ENCODE data around the gene YY2.
"Not testable (repeated sequence)": the region's sequence is repeated elsewhere in the genome, so short reads cannot be mapped to it uniquely, and the experiment has no call there.

Gene YY2

DNA sequence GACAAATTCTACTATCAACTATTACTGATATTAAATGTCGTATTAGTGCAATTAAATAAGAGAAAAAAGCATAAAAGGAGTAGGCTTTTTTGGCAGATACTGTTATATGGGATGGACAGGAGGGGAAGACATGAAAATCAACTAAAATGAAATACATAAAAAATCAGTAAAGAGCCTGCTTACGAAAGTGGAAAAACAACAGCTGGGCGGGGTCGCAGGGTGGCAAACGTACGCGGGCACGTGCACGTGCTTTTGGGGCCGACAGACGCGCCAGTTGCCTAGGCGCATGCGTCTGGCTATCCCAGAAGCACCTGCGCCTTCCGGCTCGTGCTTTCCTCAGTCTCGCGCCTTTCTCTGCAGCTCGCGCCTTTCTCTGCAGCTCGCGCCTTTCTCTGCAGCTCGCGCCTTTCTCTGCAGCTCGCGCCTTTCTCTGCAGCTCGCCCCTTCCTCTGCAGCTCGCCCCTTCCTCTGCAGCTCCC is at the start of gene YY2:
Gene YY2, plus strand, starts transcription at position 51 of the 479 bp plus-strand sequence. CDS start 498 bp downstream, outside the sequence.
- no peak for DNase-seq

DNA sequence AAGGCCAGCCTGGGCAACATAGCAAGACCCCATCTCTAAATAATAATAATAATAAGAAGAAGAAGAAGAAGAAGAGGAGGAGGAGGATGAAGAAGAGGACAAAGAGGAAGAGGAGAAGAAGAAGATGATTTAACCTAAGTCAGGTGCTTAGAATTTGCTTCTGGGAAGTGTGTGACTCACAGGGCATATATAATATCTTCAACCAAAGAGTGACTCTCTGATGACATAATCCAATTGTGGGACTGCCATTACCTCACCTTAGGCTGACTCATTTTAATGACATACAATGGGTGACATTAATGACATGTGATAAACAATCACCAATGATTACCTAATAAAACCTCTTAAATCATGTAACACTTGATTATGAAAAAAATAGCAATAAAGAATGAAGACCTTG is 49.1 kb upstream of the YY2 start:
- DNase-seq, result no peak

DNA sequence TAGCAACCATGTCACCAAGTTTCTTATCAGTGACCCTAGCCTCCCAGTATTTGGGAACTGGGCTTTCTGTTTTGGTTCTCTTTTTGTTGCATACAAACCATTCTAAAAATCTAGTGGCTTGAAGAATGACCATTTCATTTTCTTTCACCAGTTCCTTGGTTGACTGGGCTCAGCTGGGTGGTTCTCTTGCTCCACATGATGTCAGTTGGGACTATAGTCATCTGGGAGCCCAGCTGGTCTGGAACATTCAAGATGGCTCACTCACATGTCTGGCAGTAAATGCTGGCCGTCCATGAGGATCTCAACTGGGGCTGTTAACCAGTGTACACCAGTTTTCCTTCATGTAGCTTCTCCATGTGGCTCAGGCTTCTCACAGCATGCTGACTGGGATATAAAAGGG is 44.0 kb upstream of the YY2 start:
- no peak for DNase-seq

DNA sequence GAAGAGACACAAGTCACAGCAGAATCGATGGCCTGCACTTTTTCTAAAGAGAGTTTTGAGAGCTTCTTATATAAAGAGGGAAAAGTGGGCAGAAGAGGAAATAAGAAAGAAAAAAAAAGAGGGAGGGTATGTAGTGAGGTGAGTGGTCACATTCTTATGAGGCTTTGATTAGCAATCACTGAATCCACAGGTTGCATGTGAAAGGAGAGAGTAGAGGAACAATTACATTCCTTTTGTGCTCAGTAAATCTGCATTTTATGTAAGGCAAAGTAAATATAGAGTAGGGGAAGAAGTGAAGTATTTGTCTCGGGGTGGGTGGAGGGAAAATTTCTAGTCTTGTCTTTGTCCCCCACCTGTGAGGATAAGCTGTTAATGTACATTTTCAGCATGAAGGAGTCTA is 43.2 kb upstream of the YY2 start:
- no peak for DNase-seq

DNA sequence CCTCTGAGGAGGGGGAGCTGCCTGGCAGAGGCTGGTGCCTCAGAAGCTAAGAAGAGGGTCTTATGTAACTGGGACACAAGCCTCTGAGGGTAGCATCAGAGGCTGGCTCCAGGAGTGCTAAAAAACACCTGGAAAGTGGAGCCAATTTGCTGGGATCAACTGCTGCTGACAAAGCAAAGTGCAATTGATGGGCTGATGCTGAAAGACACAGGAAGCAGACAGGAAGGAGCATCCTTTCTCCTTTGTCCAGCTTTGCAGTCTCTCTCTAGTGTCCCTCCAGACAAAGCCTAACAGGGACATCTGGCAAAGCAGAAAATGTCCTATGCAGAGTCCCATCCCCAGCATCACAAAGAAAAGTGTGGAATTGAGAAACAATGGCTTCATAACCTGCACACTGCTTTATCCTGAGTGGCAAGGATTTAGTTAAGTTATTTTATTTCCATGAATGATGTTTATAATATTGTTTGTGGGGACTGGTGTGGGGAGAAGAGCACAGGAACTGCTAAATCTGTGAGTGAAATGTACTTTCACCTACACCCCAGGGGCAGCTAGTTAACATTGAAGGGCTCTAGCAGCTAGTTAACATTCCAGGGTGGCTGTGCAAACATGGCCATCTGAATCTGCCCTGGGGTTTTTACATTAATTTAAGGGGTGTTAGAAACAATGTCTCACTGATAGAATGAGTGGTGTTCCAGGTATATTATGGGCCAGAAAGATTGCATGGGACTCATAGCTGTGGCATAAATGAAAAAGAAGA is 42.0 kb upstream of the YY2 start:
- DNase-seq, result peak in 1 of 3 experiments; percentile 34

DNA sequence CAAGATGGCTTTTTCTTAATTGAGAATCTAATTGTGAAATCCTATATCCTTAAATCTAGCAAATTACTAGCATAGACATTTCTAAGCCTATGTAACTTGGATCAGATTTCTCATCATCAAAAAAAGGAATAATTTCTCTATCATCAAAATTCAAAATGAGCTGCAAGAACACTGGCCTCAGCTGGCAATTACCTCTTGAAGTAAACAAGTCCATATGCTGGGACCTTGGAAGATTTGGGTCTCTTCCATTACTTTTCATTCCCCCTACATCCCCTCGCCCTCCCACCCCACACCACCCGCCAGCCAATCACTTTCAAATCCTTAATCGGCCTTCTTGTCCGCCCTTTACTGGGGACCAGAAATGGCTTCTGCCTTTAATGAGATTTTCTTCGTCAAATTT is 39.7 kb upstream of the YY2 start:
- DNase-seq, result no peak

DNA sequence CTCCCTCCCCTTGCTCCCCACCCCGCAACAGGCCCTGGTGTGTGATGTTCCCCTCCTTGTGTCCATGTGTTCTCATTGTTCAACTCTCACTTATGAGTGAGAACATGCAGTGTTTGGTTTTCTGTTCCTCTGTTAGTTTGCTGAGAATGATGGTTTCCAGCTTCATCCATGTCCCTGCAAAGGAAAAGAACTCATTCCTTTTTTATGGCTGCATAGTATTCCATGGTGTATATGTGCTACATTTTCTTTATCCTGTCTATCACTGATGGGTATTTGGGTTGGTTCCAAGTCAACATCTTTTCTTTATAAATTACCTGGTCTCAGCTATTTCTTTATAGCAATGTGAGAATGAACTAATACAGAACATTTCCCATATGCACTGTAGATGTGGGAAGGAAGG is 35.6 kb upstream of the YY2 start:
- not testable (repeated sequence) for DNase-seq

DNA sequence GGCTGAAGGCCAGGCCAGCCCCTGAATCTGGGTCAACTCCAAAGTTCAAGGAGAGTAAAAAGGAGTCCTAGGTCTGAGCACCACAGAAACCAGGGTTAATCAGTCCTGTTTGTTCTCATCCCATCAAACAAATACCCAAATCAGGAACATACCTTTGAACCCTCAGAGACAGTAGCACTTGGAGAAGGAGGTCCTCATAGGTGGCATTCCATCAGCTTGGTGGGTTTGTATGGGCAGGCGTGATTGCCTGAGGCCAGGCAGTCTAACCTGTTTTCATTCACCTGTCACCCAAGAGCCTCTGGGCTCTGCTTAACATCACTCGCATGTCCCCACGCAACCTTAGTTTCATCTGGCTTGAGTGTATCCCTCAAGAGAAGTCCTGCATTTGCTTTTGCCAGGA is 33.9 kb upstream of the YY2 start:
- DNase-seq, result no peak

DNA sequence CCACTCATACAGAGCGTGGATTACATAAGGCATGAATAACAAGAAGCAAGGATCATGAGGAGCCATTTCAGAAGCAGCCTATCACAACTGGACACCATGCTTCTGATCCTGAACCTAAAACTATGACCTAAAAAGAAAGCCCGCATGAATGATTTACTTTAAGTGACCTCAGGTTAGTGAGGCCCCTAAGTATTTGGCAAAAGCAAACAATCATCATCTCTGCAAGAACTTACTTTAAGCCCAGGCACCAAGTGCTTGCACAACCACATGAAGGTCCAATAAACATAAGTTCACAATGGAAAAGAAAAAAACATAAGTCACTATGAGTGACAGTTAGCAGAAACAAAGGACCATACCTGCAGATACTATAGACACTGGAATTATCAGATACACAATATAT is 24.3 kb upstream of the YY2 start:
- DNase-seq, result no peak

DNA sequence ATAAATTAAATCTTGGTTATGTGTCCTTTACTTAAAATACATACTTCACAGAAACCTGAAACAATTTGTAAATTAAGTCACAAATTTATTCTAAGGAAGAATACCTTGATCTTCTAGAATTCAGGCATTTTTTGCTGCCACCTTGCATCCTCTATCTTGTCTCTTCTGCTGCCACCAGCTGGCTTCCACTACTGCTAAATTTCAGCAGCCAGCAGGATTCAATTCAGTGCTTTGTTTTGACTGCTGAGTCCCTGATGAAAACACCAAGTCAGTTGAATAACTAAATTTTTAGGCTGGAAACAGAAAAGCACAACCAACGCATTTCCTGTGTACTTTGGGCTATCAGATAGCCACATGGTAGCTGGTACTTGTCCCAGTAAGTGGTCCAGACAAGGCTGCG is 18.7 kb upstream of the YY2 start:
- no peak for DNase-seq

DNA sequence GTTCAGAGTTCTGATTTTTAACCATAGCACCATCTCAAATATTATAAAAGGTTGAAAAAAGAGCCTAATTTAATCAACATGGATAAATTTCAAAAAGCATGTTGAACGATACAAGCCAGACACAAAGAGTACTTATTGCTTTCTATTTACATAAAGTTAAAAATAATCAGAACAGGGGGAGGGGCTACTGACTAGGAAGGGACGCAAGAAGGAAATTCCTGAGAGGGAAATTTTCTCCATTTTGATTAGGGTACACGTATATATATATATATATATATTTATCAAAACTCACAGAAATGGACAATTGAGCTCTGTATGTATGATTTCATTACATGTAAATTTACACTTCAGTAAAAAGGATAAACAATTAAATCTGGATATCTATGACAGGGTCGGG is 16.9 kb upstream of the YY2 start:
- DNase-seq, result peak in 2 of 3 experiments; percentile 18 to 79

DNA sequence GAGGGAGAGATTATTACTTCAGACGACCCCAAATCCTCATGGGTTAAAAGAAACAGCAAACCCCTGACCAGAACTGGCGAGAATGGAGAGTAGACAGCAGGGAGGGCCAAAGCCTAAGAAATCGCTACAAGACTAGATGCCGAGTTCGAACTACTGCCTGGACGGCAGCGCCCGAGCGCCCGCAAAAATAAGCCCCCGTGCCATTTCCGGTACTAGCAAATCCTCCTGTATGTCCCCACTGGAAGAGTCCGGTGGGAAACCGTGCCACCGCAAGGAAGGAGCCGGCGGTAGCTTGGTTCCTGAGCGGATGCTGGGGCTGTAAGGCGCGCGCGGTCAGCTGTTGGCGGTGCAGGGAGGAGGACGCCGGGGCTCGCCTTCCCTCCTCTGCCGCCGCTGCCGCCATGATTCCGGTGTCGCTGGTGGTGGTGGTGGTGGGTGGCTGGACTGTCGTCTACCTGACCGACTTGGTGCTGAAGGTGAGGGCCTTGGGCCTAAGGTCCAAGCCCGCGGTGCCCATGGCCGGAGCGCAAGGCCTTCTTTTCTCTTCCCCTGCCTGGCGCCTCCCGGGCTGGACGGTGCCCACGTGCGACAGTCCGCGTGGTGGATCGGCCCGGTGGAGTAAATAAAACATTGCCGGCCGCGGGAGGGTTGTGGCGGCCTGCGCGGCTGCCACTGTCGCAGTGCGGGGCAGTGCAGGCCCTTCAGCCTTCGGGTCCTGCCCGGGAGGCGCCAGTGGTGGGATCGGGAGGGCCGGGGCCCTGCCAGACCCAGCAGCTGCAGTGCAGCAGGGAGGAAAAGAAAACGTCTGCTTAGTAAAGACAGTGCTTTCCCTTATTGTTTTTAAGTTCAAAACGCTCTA is 16.2 kb upstream of the YY2 start, which contains the start of gene MBTPS2:
Gene MBTPS2, plus strand, starts transcription at position 284 of the 859 bp plus-strand sequence. Its CDS starts 118 bp downstream, at position 402.
- peak; percentile 90 to 95 (median 93) for DNase-seq

DNA sequence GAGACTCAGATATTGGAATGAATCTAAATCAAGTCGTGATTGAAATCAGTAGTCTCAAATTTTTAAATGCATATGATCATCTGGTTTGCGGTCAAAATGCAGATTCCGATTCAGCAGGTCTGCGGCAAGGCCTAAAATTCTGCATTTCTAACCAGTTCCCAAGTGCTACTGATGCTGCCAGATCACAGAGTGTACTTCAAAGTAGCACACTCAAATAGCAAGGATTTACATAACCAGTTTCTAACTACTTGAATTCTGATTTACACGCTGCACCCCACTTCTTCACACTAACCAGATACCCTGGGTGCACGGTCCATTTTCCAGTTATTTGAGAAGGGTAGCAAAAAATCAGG is 15.6 kb upstream of the YY2 start:
- peak in 1 of 3 experiments; percentile 40 for DNase-seq

DNA sequence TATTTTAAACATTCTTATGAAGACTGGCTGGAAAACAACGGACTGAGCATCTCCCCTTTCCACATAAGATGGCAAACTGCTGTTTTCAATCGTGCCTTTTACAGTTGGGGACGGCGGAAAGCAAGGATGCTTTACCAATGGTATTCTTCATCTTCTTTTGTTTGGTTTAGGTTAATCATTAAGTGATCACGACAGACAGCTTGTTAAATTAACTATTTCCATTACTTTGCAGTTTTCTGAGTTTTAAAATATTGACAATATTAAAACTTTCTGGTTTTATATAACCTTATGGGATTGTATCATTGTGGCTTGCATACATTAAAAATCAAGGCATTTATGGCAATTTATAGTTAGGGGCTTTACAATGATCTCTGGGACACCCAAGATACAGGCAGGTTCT is 12.6 kb upstream of the YY2 start:
- no peak for DNase-seq

DNA sequence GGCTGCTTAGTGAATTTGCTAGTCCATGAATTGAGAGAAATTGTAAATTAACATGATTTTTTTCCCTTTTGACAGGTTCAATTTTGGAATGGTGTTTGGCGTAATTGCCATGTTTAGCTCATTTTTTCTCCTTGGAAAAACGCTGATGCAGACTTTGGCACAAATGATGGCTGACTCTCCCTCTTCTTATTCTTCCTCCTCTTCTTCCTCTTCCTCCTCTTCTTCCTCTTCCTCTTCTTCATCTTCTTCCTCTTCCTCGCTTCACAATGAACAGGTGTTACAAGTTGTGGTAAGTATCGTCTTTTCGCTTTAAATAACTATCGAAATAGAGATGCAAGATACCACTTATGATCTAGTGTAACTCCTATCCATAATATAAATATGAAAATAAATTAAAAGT is 10.7 kb upstream of the YY2 start:
- DNase-seq, result no peak

DNA sequence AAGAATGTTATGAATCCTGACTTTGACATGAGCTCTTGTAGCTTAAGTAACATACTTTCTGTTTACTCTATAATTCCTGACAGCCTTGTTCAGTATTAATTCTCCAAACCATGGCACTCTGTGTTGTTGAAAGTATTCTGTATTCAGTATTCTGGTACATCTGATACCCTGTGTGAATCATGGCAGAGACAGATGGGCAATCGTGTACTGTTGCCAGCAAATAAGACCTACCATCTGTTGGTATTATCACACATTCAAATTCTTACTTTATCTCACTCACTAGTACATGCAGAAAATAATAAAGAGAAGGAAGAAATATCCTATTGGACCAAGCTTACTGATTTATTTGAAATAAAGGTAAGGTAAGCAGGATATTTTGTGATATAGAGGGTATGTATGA is 8.4 kb upstream of the YY2 start:
- no peak for DNase-seq

DNA sequence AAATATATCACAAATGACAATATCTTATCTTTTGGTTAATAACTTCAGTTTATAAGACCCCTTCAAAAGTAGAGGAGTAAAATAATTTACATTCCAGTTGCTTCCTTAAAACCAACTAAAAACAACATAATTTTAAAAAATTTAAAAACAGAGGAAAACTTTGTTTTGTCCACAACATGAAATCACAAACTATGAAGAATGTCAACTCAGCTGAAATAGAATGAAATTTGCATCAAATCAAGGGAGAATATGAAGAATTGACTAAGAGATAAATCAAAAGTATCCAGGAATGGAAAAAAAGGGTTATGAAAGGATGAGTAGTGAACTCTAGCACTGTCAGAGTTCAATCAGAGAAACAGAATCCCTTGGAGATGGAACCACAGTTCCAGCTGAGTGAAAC is 2.2 kb upstream of the YY2 start:
- no peak for DNase-seq

DNA sequence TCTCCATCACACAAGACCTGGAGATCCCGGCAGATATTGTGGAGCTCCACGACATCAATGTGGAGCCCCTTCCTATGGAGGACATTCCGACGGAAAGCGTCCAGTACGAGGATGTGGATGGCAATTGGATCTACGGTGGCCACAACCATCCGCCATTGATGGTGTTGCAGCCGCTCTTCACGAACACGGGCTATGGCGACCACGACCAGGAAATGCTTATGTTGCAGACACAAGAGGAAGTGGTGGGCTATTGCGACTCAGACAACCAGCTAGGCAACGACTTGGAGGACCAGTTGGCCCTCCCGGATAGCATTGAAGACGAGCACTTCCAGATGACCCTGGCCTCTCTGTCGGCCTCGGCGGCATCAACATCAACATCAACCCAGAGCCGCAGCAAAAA is 717 bp downstream of the YY2 start:
- DNase-seq, result no peak

DNA sequence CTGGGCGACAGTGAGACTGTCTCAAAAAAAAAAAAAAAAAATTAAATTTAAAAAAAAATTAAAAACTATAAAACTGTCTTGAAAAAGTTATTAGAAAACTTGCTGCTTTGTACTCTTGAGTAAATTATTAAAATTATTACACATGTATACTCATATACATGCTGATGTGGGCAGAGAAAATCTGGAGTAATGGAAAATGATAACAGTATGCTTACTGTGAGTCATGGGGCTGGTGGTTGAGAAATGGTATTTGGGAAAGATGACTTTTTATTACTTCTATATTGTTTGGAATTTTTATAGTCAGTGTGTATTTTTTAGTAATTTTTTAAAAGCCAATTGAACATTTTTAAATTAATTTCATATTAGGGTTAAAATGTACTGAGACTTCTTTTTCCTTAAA is 7.5 kb downstream of the YY2 start:
- no peak for DNase-seq

DNA sequence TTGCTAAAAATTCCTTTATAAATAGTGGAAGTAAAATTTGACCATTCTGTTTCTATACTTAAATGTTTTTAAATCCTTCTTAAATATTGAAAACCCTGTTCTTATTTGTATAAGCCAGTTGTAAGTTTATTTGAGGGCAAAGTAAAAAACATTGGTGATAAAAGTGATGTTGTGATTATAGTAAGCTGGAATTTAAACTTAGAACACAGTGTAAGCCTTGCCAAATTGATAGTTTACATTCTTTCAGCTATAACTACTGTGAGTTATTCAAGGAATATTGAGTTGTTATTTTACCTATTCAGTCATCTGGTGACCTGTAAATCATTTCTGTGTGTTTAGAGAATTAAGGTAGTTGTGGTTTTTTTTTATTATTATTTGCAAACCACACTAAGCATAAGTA is 9.6 kb downstream of the YY2 start:
- DNase-seq, result no peak

DNA sequence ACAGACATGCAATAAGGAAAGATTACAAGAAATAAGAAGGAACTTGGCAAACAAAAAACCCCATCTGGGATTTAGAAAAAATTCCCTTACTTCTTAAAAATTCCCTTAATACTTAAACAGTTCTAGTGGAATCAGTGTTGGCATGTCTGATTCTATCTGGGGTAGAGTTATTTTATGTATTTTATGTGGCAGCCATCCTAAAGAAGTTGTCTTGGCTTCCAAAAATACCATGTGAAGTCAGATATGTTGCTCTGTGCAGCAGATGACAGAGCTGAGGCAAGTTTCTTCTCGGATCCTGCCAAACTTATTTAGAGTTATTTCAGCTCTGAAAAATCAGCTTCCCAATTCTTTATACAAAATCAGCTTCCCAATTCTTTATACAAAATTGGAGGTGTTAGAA is 14.7 kb downstream of the YY2 start:
- DNase-seq, result no peak

DNA sequence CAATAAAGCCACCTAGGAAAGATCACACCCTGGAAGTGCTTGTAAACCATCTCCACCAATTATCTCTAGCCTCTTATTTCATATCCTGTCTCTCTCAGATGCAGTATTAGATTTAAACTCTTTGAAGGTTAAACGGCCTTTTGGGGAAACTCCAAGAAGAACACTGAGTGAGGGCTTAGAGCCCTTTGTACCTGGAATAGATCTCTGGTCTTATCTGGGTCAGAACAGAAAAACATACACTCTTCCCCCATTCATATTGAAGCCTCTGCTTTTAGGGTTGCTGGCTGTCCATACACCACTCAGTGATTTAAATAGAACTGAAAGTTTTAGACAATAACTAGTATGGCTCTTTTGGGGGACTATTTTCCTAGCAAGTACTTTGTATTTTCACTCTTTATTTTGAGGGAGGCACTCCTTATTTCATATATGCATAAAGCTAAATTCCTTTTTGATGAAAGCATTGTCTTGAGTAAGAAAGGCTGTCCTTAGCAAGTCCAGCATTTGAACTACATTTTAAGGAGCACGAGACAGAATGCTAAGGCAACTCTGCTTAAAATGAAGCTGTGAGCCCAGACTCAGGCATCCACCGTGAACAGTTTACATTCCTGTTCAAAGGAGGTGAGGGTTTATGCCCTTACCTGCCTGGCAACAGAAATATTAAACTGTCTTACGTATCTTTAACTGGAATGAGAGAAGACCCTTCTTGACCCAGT is 17.4 kb downstream of the YY2 start:
- no peak for DNase-seq

DNA sequence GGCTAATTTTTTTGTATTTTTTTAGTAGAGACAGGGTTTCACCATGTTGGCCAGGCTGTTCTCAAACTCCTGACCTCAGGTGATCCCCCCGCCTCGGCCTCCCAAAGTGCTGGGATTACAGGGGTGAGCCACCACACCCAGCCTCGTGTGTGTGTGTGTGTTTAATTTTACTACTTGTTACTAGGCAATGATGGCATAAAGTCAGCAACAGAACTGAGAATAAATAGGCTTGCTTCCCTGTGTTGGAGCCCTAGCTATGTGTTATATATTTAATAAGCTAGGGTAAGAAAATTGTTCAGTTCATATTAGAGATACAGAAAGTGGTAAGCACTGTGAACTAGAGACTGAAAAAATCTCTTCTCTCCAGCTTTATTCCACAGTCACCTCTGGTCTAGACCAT is 18.4 kb downstream of the YY2 start:
- not testable (repeated sequence) for DNase-seq

DNA sequence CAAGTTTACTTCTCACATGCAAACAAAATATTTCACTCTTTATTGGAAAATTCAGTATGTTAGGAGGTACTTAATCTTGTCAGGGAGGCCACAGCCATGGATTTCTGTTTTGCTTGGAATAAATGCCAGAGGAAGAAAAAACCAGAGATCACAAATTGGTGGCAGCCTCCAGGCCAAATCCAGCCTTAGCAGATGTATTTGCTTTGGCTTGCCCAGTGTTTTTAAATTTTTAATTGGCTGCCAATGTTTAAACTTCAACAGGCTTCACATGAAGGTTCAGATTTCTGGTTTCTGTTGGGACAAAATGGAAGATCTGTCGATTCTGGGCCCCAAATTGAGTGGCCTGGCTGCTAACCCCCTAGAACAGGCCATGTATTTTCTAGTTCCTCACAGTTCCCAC is 19.2 kb downstream of the YY2 start:
- no peak for DNase-seq

Measured in NCI-H1417 (cell line).